Midbrain (tissue), 1 donor: Measurements from ENCODE around the gene CBLN1.
"Not testable (repeated sequence)": the region's sequence is repeated elsewhere in the genome, so short reads cannot be mapped to it uniquely, and the experiment has no call there.

Experiments
- DNase-seq: peaks from one replicate; lab custom pipeline; 2025; lab: John Stamatoyannopoulos, UW

CBLN1 gene

DNA sequence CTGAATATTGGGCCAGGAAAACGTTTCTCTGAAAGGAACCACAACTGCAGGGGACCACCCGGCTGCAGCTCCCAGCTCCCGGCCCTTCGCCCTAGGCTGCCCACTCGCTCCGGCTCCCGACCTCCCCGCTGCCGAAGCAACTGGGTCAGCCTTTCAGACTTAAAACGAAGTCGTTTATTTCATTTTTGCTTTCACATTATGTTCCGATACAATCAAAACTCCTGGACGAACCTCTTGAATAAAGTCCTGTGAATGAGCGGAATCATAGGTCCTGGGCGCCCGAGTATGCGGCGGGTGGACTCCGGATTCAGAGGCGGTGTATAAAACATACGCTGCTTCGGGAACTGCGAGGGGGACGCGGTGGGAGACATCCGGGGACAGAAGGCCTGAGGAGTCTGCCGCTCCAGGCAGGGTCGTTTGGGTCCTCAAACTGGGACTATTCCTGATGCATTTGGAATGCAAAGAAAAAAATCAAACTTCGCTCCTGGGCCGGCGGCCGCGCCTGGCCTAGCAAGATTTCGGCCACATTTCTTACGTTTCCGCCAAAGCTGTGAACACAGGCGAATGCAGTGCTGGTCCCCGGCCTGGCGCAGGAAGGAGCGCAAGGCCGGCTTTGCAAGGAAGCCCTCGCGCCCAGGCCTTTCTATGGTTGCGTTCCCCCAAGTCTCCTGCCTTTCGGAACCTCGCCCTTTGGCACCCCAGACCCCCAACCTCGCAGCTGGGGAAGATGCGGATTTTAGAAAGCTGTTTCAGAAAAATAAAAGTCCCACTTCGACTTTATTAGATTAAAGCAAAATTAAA is 3.7 kb downstream of the CBLN1 start:
- no peak for DNase-seq

DNA sequence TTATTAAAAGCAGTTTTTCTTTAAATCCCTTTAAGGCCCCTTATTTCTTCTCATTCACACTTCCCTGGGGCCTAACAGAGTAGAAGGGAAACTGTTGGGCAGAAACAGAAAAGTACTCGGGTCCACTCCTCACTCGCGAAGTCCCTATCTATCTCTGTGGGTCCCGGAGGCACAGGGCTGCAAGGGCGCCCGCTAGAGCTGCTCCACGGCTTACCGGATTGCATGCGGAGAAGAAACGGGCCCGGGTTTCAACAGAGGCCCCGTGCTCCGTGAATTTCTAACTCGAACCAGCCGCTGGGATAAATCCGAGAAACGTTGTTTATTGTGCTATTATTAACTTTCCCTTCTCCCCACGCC is 4.3 kb downstream of the CBLN1 start:
- DNase-seq: no peak

DNA sequence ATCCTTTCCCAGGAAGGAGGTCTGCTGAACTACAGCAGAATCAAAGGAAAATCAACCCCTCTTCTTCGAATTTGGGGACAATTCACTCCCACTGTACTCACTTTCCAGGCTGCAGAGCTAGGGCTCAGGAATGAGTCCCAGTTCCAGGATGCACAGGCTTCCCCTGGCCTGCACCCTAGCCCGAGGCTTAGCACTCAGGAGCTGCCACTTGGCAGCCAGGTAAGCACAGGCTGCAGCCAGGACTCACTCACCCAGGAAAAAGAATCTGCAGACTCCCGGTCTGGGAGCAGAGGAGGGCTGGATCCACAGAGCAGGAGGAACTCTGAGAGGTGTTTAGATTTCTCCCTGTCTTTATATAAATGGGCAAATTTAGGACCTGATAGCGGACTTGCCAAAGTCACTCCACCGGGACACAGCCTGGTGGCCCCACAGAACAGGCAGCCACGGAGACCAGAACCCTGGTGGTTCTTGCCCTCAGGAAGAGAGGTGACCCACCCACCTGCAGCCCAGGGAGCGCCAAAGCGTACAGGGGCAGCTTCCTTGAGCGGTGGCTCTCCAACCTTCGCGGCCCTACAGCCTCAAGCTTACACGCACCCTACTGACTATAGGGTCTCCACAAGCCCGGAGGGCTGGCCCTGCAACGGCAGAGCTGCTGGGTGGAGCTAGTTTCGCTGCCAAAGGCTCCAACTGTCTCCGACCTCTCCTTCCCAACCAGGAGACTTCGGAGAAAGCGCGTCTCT is 4.8 kb downstream of the CBLN1 start:
- no peak for DNase-seq

GRCh38 chr16:49275870-49276269 is 5.8 kb downstream of the CBLN1 start:
- DNase-seq: no peak

GRCh38 chr16:49275050-49275730 is 6.4 kb downstream of the CBLN1 start:
- no peak for DNase-seq

DNA sequence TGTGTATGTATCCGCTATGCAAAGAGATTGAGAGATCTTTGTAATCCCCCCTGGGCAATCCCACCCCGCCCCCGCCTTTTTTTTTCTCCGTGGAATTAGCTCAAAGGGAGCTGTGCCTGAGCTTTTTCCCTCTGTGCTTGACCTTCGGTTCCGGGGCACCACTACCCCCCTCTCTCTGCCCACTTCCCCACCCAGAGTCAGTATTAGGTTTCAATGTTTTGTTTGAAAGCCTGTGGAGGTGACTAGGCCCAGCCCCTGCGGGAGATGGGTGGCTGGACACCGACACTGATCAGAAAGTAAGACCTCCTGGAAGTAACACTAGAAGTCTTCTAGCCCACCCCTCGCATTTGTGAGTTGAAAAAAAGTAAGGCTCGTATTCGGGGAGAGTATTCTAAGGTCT is 7.0 kb downstream of the CBLN1 start:
- no peak for DNase-seq

- no peak for DNase-seq
Measured at GRCh38 chr16:49273771-49274170, 7.9 kb downstream of the CBLN1 start.

GRCh38 chr16:49271363-49271762 is 10.3 kb downstream of the CBLN1 start:
- DNase-seq: no peak

DNA sequence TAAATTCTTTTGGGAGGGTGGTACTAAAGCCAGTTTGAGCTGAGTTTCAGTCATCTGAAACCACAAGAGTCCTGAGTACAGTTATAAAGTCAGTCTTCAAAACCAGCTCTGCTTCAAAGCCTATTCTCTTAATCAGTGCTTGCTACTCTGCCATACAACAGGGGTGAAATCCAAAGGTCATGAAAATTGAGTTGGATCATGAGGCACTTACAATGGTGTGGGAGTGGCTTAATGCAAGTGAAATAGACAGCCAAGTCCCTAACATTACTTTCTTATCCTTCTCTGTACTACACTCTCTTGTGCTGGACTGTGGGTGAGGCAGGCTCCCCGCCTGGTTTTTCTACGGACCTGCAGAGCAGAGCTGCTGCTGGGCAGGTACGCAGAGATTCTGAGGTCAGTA is 12.4 kb downstream of the CBLN1 start:
- DNase-seq: no peak

DNA sequence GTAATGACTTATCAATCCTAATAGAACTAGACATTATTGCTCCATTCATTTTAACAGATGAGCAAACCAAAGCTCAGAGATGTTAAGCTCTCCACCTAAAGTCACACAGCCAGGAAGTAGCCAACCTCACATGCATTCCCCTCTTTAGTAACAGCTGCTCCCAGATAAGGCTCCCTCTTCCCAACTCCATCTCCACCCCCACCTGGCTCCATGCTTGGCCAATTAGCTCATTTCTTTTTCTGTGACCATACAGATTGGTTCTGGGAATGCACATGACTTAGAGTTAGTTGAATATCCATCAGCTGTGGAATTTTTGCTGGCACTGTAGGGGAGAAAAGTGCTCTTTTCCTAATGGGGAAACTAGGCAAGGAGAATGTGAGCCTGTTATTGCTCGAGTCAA is 13.0 kb downstream of the CBLN1 start:
- DNase-seq: no peak

- DNase-seq: no peak
Measured at GRCh38 chr16:49262501-49262900, 19.1 kb downstream of the CBLN1 start.

DNA sequence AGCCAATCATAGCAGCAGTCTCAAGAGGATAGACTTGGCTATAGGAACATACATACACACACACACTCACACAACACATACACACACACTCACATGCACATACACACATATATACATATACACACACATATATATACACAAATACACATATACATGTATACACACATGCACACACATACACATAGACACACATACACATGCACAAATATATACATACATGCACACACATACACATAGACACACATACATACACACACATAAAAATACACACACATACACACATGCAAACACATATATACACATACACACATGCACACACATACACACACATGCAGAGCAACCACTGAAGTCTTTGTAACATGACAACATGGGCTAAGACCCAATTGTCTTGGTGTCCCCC is 19.7 kb downstream of the CBLN1 start:
- DNase-seq: no peak

GRCh38 chr16:49260956-49261530 is 20.6 kb downstream of the CBLN1 start:
- DNase-seq: no peak

DNA sequence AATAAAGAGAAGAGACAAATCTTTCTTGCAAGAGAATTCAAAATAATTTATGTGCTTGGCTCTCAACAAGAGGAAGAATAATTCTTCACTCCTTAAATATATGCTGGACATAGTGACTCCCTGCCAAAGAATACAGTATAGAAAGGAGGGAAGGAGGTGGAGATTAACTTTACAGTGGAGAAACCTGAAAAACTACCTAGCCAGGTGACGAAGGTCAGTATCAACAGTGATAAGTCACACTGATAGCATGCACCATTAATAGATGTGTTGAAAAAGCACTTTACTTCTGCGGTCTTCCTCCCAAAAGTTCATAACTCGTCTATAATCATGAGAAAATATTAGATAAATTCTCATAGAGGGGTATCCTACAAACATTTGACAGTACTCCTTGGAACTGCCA is 21.4 kb downstream of the CBLN1 start:
- no peak for DNase-seq

- DNase-seq: no peak
Measured at GRCh38 chr16:49259330-49259729, 22.3 kb downstream of the CBLN1 start.

DNA sequence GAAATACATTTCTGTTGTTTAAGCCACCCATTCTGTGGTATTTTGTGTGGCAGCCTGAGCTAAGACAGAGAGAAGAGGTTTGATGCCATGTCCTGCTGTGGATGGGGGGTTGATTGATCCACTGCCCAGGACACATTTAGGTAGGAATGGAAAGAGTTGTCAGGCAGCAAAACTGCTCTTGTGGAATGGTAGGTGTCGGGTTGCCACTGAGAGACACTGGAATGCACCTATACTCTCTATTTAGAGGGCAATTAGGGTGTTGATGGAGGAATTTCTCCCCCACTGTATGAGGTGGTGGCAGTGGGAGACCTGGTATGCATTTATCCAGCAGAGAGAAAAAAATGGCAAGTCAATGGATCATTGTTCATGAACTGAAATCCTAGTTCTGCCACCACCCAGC is 30.9 kb downstream of the CBLN1 start:
- DNase-seq: no peak

GRCh38 chr16:49248227-49248626 is 33.4 kb downstream of the CBLN1 start:
- no peak for DNase-seq

GRCh38 chr16:49236216-49236615 is 45.4 kb downstream of the CBLN1 start:
- no peak for DNase-seq

GRCh38 chr16:49228335-49228734 is 53.3 kb downstream of the CBLN1 start:
- not testable (repeated sequence) for DNase-seq
